CD4-positive, alpha-beta memory T cell (primary cell): ENCODE data around the gene OSCP1. TPM values are rescaled to one million over a fixed set of nuclear protein-coding genes. Genes with fewer than 3 reads are reported as not detected.
"Not testable (repeated sequence)": the region's sequence is repeated elsewhere in the genome, so short reads cannot be mapped to it uniquely, and the experiment has no call there.

Source experiments
- CTCF ChIA-PET: fragments of 350-600 bp; sonication (Branson Sonifier 250); formaldehyde crosslinking; loops from one replicate; lab custom pipeline; 2021; ENCODE audit warnings: inconsistent platforms; ENCODE audit not compliant: partially characterized antibody; lab: Charles Lee
- POLR2A ChIA-PET: fragments of 350-600 bp; sonication (Branson Sonifier 250); formaldehyde crosslinking; loops from one replicate; lab custom pipeline; 2021; ENCODE audit not compliant: partially characterized antibody; lab: Charles Lee
- DNase-seq, 5 donors: peaks; one replicate each; pipeline versions ENCODE4 v3.0.0 to v3.0.0-alpha.2; 2020 to 2022; ENCODE audit warnings: mixed read lengths in 1 of 5
- H3K27ac ChIP-seq: one replicate; pipeline ENCODE4 v1.7.0; 2013; ENCODE audit warnings: low read depth, low read length
- H3K27me3 ChIP-seq: 2 replicates; pipeline ENCODE4 v1.7.0; 2013; ENCODE audit warnings: mild to moderate bottlenecking, low read length, moderate library complexity; ENCODE audit not compliant: insufficient read depth
- H3K36me3 ChIP-seq: 2 replicates; pipeline ENCODE4 v1.7.0; 2013; ENCODE audit warnings: mild to moderate bottlenecking, low read length, moderate library complexity; ENCODE audit not compliant: insufficient read depth
- H3K4me1 ChIP-seq: 2 replicates; pipeline ENCODE4 v1.7.0; 2013; ENCODE audit warnings: mild to moderate bottlenecking, low read length, moderate library complexity; ENCODE audit not compliant: insufficient read depth
- H3K4me3 ChIP-seq, 2 donors: one replicate each; pipeline ENCODE4 v1.7.0; 2013; ENCODE audit warnings: low read length in 2 of 2, mild to moderate bottlenecking in 1 of 2
- H3K9me3 ChIP-seq, 2 donors: one replicate each; pipeline ENCODE4 v1.7.0; 2013; ENCODE audit warnings: low read length in 2 of 2, control low read depth in 1 of 2; ENCODE audit not compliant: control insufficient read depth in 1 of 2
- H3K27ac Mint-ChIP-seq, 7 donors: one replicate each; pipeline ENCODE4 v1.8.0; 2020 to 2021; ENCODE audit warnings: mixed read lengths in 7 of 7, mild to moderate bottlenecking in 6 of 7, inconsistent platforms in 3 of 7, moderate library complexity in 3 of 7
- H3K27me3 Mint-ChIP-seq, 2 donors: one replicate each; pipeline ENCODE4 v1.8.0; 2020 to 2021; ENCODE audit warnings: mixed read lengths in 2 of 2
- H3K36me3 Mint-ChIP-seq, 2 donors: one replicate each; pipeline ENCODE4 v1.8.0; 2020 to 2021; ENCODE audit warnings: mixed read lengths in 2 of 2, inconsistent platforms in 1 of 2, mild to moderate bottlenecking in 1 of 2
- H3K4me1 Mint-ChIP-seq, 4 donors: one replicate each; pipeline ENCODE4 v1.8.0; 2020 to 2021; ENCODE audit warnings: mixed read lengths in 4 of 4, mild to moderate bottlenecking in 1 of 4
- H3K4me3 Mint-ChIP-seq, 8 donors: one replicate each; pipeline ENCODE4 v1.8.0; 2020 to 2021; ENCODE audit warnings: mixed read lengths in 8 of 8, mild to moderate bottlenecking in 7 of 8, moderate library complexity in 6 of 8, inconsistent platforms in 3 of 8
- H3K9me3 Mint-ChIP-seq, 8 donors: one replicate each; pipeline ENCODE4 v1.8.0; 2020 to 2021; ENCODE audit warnings: mixed read lengths in 8 of 8, mild to moderate bottlenecking in 5 of 8, inconsistent platforms in 3 of 8, moderate library complexity in 1 of 8
- intact Hi-C: fragments of 100-400 bp; cut with micrococcal nuclease; formaldehyde crosslinking; loops from one replicate; pipeline ENCODE4 v1.15.1; 2023
- polyA plus RNA-seq, 2 donors: library from polyadenylated mRNA; unstranded; fragments of 300-500 nt; fragmentation: Illumina TruSeq; gene quantifications; one replicate each; pipeline ENCODE4 v1.2.3, GENCODE V29; 2021
- total RNA-seq, 2 experiments: library from RNA; stranded (reverse); gene quantifications; one replicate each; pipeline ENCODE4 v1.2.3, GENCODE V29; 2021

The OSCP1 gene
- total and polyA plus RNA-seq, 4 experiments from 2014 or later = 0.93 to 1.4 (median 1.1) TPM; not detected in 1

GRCh38 chr1:36481091-36481490 lies 30.8 kb upstream of the OSCP1 start:
- Mint-ChIP-seq H3K27me3 (peaks cover 3 to 4% of the 10 kb centered on the region in 2 donors), H3K36me3 (no peaks in the 10 kb centered on the region), H3K4me1 (peaks cover 0 to 8% (median 5%) of the 10 kb centered on the region in 4 donors), H3K27ac (no peak overlapping the region), H3K4me3 (no peak overlapping the region), H3K9me3 (no peaks in the 10 kb centered on the region)
- POLR2A ChIA-PET = no interaction called here
- no peaks in the 10 kb centered on the region for H3K36me3 ChIP-seq
- no peak overlapping the region for H3K27ac ChIP-seq
- H3K4me1 ChIP-seq = no peaks in the 10 kb centered on the region
- H3K27me3 ChIP-seq = no peaks in the 10 kb centered on the region
- CTCF ChIA-PET = no interaction called here
- intact Hi-C loops = no loop called here
- H3K9me3 ChIP-seq = no peaks in the 10 kb centered on the region
- DNase-seq = no peak
- H3K4me3 ChIP-seq = no peak overlapping the region

DNA sequence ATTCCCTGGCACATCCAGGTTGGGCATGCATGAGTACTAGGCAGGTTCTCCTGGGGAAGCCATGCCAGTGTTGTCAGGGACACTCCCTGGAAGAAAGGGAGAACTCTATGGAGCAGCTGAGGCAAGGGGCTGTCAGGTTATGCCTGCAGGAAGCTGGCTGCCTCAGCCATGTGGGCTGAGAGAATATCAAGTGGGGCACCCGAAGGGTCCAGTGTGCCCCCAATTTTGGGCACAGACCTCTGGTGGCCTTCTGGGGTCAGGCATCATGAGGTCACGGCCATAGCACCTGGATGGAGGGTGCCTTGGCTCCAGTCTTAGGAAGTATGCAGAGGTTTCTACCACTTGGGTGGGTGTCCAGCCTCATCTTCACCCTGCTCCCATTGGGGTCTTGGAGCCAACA lies 29.9 kb upstream of the OSCP1 start:
- H3K36me3 Mint-ChIP-seq = no peaks in the 10 kb centered on the region
- H3K9me3 Mint-ChIP-seq = no peaks in the 10 kb centered on the region
- H3K4me1 Mint-ChIP-seq = peaks cover 0 to 8% (median 5%) of the 10 kb centered on the region in 4 donors
- no peak for DNase-seq
- Histone ChIP-seq H3K36me3 (no peaks in the 10 kb centered on the region), H3K9me3 (no peaks in the 10 kb centered on the region), H3K4me1 (no peaks in the 10 kb centered on the region), H3K4me3 (no peak overlapping the region), H3K27ac (no peak overlapping the region), H3K27me3 (no peaks in the 10 kb centered on the region)
- intact Hi-C loops = no loop called here
- H3K27me3 Mint-ChIP-seq = peaks cover 1 to 3% of the 10 kb centered on the region in 2 donors
- ChIA-PET POLR2A (no interaction called here), CTCF (no interaction called here)
- no peak overlapping the region for H3K27ac Mint-ChIP-seq
- no peak overlapping the region for H3K4me3 Mint-ChIP-seq

DNA sequence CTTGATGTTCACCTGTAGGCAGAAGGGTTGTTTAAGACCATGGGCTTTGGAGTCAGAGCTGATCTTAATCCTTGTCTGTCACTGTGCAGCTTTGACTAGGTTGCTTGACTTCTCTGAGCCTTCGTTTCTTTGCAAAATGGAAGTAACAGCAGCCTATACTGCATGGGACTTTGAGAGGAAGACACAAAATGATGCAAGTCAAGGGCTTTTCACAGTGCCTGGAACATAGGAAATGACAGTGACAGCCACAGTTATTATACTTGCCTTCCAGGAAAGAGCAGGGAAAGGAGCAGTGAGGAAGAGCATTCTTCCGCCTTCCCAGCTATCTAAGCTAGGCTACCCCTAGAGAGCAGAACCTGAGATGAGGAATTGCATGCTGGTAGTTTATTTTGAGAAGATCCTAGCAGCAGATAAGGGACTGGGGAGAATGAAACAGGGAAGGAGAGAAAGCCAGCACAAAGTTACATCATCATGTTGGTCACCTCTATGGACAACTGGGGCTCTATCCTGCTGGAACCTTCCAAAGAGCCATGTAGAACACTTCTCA lies 29.3 kb upstream of the OSCP1 start:
- Histone ChIP-seq H3K4me1 (no peaks in the 10 kb centered on the region), H3K4me3 (no peak overlapping the region), H3K9me3 (no peaks in the 10 kb centered on the region), H3K27me3 (no peaks in the 10 kb centered on the region), H3K27ac (no peak overlapping the region), H3K36me3 (no peaks in the 10 kb centered on the region)
- intact Hi-C loops = no loop called here
- DNase-seq = no peak
- Mint-ChIP-seq H3K9me3 (no peaks in the 10 kb centered on the region), H3K4me3 (no peak overlapping the region), H3K36me3 (no peaks in the 10 kb centered on the region), H3K27ac (peak overlapping the region in 1 of 7 donors; percentile 18), H3K4me1 (peaks cover 0 to 8% (median 5%) of the 10 kb centered on the region in 4 donors), H3K27me3 (peaks cover 1 to 3% of the 10 kb centered on the region in 2 donors)
- ChIA-PET CTCF (no interaction called here), POLR2A (no interaction called here)

DNA sequence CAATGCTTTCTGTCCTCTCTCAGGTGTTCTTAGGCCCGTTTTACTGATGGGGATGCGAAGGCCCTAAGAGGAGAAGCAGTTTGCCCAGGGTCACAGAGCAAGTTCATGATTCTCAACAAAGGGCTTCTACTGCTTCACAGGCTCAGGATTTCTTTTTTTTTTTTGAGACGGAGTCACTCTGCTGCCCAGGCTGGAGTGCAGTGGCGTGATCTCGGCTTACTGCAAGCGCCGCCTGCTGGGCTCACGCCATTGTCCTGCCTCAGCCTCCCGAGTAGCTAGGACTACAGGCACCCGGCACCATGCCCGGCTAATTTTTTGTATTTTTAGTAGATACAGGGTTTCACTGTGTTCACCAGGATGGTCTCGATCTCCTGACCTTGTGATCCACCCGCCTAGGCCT lies 27.4 kb upstream of the OSCP1 start:
- POLR2A ChIA-PET, DNase-seq, H3K4me1 Mint-ChIP-seq, H3K36me3 ChIP-seq, H3K27ac Mint-ChIP-seq, H3K4me3 ChIP-seq, H3K4me1 ChIP-seq, H3K9me3 Mint-ChIP-seq, H3K36me3 Mint-ChIP-seq, intact Hi-C loops, H3K9me3 ChIP-seq, H3K27me3 Mint-ChIP-seq, H3K27ac ChIP-seq, H3K4me3 Mint-ChIP-seq, CTCF ChIA-PET, H3K27me3 ChIP-seq: not testable (repeated sequence)

- no peaks in the 10 kb centered on the region for H3K9me3 ChIP-seq
- CTCF ChIA-PET = no interaction called here
- no peaks in the 10 kb centered on the region for H3K36me3 ChIP-seq
- H3K27me3 ChIP-seq = no peaks in the 10 kb centered on the region
- Mint-ChIP-seq H3K9me3 (no peaks in the 10 kb centered on the region), H3K27ac (peak overlapping the region in 1 of 7 donors; percentile 62), H3K4me3 (no peak overlapping the region), H3K27me3 (peaks cover 1 to 3% of the 10 kb centered on the region in 2 donors), H3K36me3 (no peaks in the 10 kb centered on the region), H3K4me1 (peaks cover 0 to 4% (median 1%) of the 10 kb centered on the region in 4 donors)
- H3K27ac ChIP-seq = no peak overlapping the region
- no peak for DNase-seq
- POLR2A ChIA-PET = no interaction called here
- H3K4me1 ChIP-seq = no peaks in the 10 kb centered on the region
- H3K4me3 ChIP-seq = no peak overlapping the region
- intact Hi-C loops = no loop called here
These were observed 26.7 kb upstream of the OSCP1 start for GRCh38 chr1:36476945-36477344.

DNA sequence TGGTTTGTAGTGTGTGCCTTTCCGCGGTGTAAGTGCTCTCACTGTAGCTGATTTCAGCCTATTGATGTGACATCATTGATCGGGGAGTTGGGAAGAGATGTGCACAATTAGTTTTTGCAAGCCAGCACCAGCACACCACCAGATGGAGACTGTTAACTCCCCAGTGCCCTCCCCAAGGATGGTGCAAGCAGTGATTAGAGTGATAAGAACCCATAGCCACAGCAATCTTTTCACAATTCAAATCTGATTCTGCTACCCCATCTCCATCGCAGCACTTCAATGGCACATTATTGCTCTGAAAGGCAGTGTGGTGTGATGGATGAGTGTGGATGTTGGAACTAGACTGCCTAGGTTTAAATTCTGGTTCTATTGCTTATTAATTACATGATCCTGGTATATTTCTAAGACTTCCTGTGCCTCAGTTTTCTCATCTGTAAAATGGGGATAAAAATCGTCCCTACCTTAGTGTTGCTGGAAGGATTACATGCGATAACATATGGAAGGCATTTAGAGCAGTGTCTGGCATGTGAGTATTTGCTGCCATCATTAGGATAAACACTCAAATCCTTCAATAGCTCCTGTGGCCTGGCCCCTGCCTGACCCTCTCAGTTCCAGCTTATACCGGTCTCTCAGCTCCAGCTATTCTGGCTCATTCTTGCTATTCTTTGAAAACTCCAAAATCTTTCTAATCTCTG lies 25.8 kb upstream of the OSCP1 start:
- Mint-ChIP-seq H3K36me3 (no peaks in the 10 kb centered on the region), H3K27ac (no peak overlapping the region), H3K27me3 (peaks cover 0 to 3% of the 10 kb centered on the region in 2 donors), H3K4me3 (no peak overlapping the region), H3K4me1 (no peaks in the 10 kb centered on the region), H3K9me3 (no peaks in the 10 kb centered on the region)
- POLR2A ChIA-PET = no interaction called here
- Histone ChIP-seq H3K27me3 (no peaks in the 10 kb centered on the region), H3K27ac (no peak overlapping the region), H3K36me3 (no peaks in the 10 kb centered on the region), H3K4me3 (no peak overlapping the region), H3K9me3 (no peaks in the 10 kb centered on the region), H3K4me1 (no peaks in the 10 kb centered on the region)
- no peak for DNase-seq
- intact Hi-C loops = no loop called here
- CTCF ChIA-PET = no interaction called here

GRCh38 chr1:36475341-36475740 lies 25.1 kb upstream of the OSCP1 start:
- Histone ChIP-seq H3K27ac (no peak overlapping the region), H3K4me3 (no peak overlapping the region), H3K36me3 (no peaks in the 10 kb centered on the region), H3K4me1 (no peaks in the 10 kb centered on the region), H3K9me3 (no peaks in the 10 kb centered on the region), H3K27me3 (no peaks in the 10 kb centered on the region)
- ChIA-PET POLR2A (interaction anchor here (0.9 kb wide), 1 partner anchor 11 kb away, joined by 3 read pairs; the partner anchor contains the start of gene MRPS15), CTCF (no interaction called here)
- Mint-ChIP-seq H3K27ac (no peak overlapping the region), H3K4me3 (no peak overlapping the region), H3K36me3 (no peaks in the 10 kb centered on the region), H3K9me3 (no peaks in the 10 kb centered on the region), H3K27me3 (peaks cover 0 to 3% of the 10 kb centered on the region in 2 donors), H3K4me1 (no peaks in the 10 kb centered on the region)
- intact Hi-C loops = no loop called here
- DNase-seq = no peak
